Activated naive CD8-positive, alpha-beta T cell treated with anti-CD3 and anti-CD28 coated beads, Interleukin-2, amount 50 U/mL, for 16 hours (primary cell): ENCODE measurements around the gene SPRED1.

Source experiments
- DNase-seq: peaks from one replicate; pipeline ENCODE4 v3.0.0-alpha.2; 2020; ENCODE audit warnings: low read depth, low spot score

The SPRED1 gene

DNA sequence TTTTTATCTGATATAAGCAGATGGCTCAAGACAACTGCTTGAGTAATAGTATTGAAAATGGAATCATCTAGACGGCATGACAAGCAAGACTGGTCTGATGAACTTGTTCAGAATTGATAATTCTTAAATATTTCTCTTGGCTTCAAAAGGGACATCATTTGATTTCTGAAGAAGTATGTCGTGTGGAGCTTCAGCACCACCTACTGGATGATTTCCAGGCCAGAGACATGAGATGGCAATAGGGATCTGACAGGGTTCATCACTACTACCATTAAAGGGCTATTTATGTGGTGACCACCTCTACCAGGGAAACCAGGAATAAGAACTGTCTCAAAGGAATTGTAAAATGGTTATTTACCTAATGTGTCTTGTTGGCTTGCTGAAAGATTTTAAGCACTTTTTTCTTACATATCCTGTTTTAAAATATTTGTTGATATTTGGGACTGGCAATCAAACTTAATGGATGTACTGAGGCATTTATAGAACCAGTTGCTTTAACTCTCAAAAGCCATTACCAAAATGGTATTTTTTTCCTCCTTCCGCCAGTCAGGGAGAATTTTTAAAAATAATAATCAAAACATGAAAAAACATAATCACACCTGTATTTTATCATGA, 101.8 kb downstream of the SPRED1 start:
- no peak for DNase-seq

DNA sequence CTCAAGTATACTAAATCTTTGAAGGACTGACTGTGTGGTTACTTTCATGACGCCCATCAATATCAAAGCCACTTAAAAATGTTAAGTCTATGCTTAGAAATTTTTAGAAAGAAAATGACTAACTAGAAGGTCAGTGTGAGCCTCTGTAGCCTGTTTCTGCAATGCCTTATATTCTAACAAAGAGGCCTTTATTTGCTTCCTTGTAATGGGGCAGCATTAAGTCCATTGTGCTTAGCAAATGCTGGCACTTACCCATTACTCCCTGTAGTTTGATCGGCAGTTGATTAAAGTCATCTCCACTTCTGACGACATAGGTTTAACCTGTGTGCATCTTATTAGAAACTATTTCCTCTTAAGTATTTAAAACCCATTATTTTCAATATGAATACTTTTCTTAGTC, 109.7 kb downstream of the SPRED1 start:
- DNase-seq, result no peak

DNA sequence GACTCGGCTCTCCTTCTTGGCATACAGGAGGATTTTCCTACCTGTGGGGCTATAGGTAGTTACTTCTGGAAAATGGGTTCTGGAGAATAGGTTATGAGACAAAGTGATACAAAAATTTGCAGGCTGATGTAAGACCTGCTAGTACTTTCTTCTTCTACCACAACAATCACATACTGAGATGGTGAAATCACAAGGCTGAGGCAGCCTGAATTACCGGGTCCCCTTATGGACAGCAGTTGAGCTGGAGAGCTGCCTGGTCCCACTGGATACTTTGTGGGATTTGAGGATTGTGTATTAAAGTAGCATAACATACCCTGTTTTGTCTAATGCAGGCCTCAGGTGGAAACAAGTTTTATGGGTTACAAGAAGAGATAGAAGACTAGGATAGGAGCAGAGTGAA, 114.8 kb downstream of the SPRED1 start:
- no peak for DNase-seq

DNA sequence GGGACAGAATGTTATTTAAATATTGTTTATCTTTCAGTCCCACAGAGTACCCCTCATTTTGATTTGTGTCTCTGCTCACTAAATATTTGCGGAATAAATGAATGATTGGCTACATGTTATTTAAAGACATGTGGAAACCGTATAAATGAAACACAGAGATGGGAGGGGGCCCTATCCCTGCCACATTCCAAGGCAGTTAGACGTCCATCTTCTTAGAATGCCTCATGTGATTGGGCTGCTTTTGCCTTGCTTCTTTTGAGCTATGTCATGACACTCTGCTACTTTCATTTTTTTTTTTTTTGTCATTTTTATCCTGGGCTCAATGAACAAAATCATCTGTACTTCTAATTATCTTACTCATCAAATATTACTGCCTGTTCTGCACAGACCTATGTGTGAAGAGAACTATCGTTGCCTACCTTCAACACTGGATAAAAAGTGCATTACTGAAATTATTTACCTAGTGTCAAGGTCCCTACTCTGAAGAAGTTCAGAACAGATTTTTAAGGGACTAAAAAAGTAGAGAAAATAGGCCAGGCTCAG, 117.4 kb downstream of the SPRED1 start:
- no peak for DNase-seq

DNA sequence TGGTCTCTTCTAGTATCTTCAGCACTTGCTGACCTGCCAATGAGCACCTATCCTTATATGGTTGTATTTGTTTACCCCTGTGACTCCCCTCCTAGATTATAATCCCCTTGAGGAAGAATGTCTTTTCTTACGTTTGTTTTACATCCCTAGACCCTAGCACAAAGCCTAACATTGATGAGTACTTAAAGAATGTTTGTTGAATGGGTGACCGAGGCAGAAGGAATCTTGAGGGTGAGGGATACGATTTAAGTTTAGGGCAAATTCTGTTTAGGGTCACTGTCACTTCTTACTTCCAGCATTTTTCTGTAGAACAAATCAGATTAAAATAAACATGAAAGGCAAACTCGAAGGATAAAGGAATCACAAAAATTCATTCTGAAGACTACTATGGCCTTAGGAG, 120.4 kb downstream of the SPRED1 start:
- no peak for DNase-seq

DNA sequence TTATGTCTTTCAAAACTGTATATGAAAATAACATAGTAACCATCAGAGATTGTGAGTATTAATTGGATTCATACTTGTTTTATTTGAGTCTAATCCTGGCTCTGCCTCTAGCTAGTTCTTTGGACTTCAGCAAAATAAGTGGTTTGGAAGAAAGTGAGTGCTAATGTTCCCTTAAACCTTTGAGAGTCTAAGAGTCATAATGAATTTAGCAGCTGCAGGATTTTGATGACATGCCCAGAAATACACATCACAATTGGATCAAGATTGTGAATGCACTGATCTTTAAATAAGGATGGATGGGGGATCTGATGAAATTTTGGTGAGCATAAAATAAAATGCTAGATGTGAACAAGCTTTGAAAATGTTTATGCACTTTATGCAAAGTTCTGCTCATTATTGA, 121.4 kb downstream of the SPRED1 start:
- no peak for DNase-seq

DNA sequence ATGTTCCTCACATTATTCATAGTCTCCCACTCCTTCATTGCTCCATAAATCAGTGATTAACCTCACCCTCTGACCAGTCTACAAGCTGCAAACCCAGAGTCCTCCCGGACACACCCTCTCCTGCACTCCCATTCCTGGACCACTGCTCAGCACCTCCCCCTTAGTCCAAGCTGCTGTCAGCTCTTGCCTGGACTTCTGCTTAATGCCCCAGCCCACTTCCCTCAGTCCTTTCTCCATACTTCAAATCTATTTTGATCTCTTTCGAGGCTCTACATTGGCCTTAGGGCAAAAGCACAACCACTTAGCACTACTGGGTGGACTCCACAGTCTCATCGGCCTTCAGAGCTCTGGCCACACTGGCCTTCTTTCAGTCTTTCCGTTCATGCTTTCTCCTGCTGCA, 121.9 kb downstream of the SPRED1 start:
- DNase-seq, result no peak

DNA sequence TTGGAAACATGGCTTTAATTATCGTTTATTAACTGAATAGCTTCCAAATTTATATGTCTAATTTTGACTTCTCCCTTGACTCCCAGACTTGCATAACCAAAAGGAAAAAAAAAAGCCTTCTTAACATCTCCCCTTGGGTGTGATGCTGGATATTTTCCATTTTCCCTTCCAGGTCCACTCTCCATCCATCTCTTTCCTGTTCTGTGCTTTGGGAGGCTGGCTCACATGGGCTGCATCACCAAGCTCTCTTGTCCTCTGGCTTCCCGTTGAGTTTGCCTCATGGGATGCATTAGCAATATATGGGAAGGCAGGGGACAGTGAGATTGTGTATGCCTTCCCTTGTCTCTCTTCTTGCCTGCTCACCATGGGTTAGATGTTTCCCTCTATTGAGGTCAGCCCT, 123.4 kb downstream of the SPRED1 start:
- DNase-seq, result no peak

DNA sequence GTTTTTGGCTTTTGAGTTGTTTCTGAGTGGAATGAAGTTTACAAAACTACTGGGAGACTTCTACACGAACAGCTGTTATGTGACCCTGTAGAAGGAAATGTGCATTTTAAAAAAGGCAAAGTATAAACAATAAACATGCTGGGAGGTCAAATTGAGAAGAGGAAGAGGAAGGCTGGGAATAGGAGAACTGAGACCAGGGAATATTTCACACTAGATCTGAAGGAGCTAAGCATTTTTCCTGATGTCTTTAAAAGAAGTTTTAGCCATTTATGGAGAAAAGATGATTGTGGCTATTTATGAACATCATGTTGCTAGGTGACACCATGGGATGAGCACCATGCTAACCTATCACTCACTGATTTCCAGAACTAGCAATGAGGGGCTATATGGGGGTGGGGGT, 125.0 kb downstream of the SPRED1 start:
- DNase-seq, result no peak

DNA sequence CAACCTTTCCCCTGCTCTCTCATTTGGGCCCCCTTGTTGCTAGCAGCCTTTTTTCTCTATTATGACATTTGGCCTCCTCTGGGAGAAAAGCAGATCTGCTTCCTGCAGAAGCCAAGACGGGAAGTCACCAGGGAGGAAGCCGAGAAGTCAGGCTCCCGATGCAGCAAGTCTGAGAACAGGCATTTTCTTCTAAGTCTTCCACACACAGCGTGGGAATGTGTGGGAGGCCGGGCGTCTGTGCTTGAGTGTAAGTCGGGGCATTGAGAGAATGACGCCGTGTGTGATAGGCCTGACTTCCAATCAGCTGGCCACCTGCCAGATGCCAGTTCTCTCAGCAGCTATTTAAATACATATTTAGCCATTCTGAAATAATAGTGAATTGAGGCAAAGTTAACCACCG, 125.5 kb downstream of the SPRED1 start:
- no peak for DNase-seq

DNA sequence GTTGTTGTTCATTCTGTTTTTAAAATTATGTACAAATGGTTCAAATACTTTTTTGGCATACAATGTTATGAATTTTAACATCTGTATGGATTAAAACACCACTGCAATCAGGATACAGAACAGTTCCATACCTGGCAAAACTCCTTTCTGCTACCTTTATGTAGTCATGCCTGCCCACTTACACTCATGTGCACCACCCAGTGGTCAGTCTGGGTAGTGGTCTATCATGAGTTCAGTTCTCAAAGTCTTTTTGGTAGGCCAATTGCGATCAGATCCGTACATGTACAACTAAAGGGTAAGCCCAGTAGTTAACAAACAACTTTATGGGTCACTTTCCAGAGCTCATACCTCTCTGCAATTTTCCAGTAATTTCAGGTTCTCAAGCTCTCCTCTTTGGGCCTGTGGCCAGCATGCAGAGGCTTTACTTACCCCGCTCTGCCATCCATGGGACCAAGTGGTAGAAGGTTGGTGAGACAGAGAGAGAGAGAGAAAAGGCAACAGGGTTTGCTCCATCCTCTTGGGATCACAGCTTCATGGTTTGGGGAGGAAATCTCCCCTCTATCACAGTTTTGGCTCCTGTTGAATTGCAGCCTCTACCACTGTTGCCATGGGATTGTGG, 137.4 kb downstream of the SPRED1 start:
- DNase-seq, result peak; percentile 26

DNA sequence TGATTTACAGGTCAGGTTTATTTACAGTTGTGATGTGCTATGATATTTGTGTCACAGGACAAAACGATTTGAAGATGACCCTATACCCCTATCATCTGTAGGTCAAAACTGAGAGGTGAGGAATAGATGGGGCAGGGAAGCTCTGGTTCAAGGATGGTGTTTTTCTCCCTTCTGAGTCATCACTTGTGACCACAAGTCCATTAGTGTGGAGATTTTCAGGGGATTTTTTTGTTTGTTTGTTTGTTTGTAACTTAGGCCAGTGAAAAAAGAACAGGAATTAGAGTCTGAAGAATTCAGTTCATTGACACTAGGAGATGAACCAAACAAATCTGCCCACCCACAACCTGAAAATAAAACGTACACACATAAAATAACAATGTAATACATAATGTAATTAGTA, 138.6 kb downstream of the SPRED1 start:
- DNase-seq, result no peak

DNA sequence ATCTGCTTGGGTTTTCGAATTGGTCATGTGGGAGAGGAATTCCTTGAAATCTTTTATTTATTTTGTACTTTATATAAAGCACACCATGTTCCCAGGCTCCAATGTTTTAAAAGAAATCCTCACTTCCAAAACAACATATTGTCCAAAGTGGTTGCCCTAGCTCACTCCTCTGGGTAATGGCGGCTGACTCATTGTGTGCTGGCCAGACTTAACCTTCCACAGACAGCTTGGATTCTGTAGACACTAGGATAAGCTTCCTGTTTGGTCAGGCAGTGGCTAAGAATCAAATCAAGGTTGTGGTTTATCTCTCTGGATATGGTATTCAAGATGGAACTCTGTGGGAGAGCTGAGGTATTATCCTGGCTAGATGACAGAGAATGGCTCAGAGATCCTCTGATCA, 145.5 kb downstream of the SPRED1 start:
- no peak for DNase-seq

DNA sequence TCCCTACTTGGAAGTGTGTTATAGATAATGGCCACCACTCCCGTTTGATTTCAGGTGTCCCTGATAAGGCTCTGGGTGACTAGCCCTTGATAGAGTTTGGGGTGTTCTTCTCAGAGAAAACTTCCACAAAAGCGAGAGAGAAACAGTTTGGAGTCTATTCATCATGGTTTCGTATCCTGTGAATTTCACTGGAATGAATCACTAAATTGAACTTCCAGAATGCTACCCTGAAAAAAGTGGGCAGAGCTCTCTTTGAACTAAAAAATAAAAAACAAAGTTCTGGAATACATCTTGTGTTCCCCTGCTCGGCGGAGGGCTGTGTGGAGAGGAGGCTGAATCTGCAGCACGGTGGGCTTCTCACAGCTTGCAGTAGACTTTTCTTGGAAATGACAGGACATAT, 148.5 kb downstream of the SPRED1 start:
- DNase-seq, result no peak

DNA sequence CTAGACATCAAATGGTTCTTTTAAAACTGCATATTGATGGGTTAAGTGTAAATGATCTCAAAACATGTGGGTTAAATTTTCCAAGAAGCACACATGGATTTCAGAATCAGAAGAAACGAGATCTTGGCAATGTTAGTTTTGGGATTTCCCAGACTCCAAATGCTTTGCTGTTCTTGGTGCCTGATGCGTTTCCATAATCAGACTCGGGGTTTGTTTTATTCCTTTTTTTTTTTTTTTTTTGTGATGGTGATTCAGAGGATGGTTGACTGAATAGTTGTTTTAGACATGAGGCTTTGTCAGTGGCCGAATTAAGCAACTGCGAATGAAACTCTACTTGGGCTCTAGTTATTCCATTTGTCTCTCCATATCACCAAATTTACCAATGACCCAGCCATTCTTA, 149.1 kb downstream of the SPRED1 start:
- no peak for DNase-seq

DNA sequence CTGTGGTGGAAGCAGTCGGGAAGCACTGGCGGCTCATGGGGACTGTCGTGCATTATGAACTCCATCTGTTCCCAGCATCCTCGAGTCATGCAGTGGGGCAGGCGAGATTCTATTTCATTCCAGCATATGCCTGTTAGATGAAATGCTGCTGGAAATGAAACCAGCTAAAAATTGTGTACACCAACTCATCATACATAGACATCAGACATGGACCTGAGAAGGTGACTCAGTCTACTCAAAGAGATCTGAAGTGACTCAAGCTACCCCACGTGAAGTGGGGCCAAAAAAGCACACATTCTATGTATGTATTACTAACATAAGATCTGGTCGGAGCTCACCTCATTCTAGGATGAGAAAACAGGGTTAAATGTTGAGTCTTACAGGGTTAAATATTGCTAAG, 153.8 kb downstream of the SPRED1 start:
- DNase-seq, result no peak
